ENCODE results near the gene E2F1. TPM values are rescaled to one million over a fixed set of nuclear protein-coding genes. Genes with fewer than 3 reads are reported as not detected.
A peak's percentile ranks its signal among the peaks of the same experiment; 100 is the strongest.

Gene E2F1
- total and polyA plus RNA-seq, 2 of the 4 experiments (the other 2 are of a cell fraction): 10.9 to 14.0 TPM

DNA sequence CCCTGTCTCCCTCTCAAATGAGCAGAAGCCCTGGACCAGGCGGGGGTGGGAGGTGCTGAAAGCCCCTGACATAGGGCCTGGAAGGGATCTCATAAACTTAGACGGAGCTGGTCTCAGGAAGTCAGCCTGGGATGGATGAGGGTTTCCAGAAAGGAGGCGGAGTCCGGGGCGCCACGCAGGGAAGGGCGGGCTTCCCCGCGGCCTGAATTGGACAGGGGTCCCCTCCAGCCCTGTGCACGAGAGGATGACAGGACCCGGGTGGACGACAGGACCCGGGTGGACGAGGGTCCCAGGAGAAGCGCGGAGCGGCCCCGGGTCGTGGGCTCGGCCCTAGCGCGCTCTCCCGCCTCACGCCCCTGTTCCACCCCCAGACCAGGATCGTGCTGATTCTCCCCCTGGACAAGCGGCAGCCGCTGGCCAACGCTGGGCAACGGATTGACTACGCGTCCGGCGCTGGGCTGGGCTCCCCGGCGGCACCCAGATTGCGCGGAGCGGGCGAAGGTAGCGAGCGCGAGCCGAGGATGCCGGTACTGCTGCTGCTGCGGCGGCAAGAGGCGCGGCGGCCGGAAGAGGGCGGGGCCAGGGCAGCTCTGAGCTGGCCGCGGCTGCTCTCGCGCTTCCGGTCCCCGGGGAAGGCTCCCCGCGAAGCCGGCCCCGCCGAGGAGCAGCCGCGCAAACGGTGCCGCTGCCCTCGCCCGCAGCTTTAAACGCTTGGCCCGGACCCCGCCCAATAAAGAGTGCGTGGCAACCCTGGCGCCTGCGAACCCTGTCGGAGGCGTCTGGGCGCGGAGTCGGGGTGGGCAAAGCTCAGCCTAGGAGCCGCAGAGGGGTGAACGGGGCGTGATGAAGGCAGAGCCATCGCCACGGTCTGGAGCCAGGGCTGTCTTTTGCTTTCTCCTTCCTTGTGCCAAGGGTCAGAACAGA is 22.8 kb downstream of the E2F1 start:
- peak overlapping the region; percentile 100 for H3K4ac ChIP-seq (ENCODE audit: low read depth, low read length)
- DNase-seq: peak; percentile 60
- H3K36me3 ChIP-seq (ENCODE audit: control insufficient read depth, insufficient read depth, low read length): peaks cover 7% of the 10 kb centered on the region; the same call in 1 of the 2 replicates
- H2AK9ac ChIP-seq (replicated peaks; ENCODE audit: low read depth, low read length, poor library complexity): peak overlapping the region; percentile 98
- H2BK20ac ChIP-seq (ENCODE audit: low read depth, low read length): peak overlapping the region; percentile 78
- H2BK120ac ChIP-seq (ENCODE audit: low read depth, low read length): peak overlapping the region; percentile 92
- peak; percentile 78 for ATAC-seq (ENCODE audit: low read depth)
- intact Hi-C loops (cut with micrococcal nuclease) (loop anchor here (10.0 kb wide), 1 partner anchor 151 kb away; the partner anchor contains the start of gene CHMP4B), in situ Hi-C loops (cut with MboI; ENCODE audit: low sequenced_read_pairs) (no loop called here), dilution Hi-C loops (cut with HindIII; ENCODE audit: low sequenced_read_pairs, unreplicated experiment) (no loop called here)
- peak overlapping the region; percentile 100 for H3K14ac ChIP-seq (replicated peaks; ENCODE audit: low read depth, low read length)
- peak overlapping the region; percentile 49 for H3K18ac ChIP-seq (ENCODE audit: low read depth, low read length)
- CTCF ChIA-PET: interaction anchor here (0.7 to 2.2 kb wide), 2 partner anchors 10 to 174 kb away, joined by 3 to 6 read pairs; partner anchors contain the start of gene CBFA2T2
- H3K4me3 ChIP-seq (ENCODE audit: insufficient read depth, low read depth, low read length): peak overlapping the region; percentile 79
- H3K27ac ChIP-seq (ENCODE audit: insufficient read depth, low read length): peak overlapping the region; percentile 93
- peak overlapping the region; percentile 46; the same call in 1 of the 3 replicates for H2BK15ac ChIP-seq (ENCODE audit: low read depth, low read length)
- peak overlapping the region; percentile 97 for H4K5ac ChIP-seq (ENCODE audit: low read depth, low read length)
- peak overlapping the region; percentile 93 for H3K9ac ChIP-seq (ENCODE audit: low read depth, low read length)
- POLR2A ChIA-PET (ENCODE audit: unreplicated experiment): interaction anchor here (0.6 kb wide), 1 partner anchor 220 kb away, joined by 3 read pairs; no protein-coding TSS in a partner anchor
- H3K9me3 ChIP-seq (ENCODE audit: control insufficient read depth, insufficient read depth, low read length): no peaks in the 10 kb centered on the region
- no TSS peak for BruUV-seq (replicated peaks)
- 3% methylated on average over 6 of the region's 84 CpGs; no CpG with 5 or more reads in 1 of the 2 experiments for WGBS, 2 experiments (ENCODE audit: extremely low coverage in 2 of 2, insufficient read length in 1 of 2)
- H3K9me1 ChIP-seq (ENCODE audit: insufficient read depth, low read length): peaks cover 24% of the 10 kb centered on the region
- peak overlapping the region; percentile 96 for H2AFZ ChIP-seq (replicated peaks; ENCODE audit: low read length, poor library complexity)
- peaks cover 9 to 50% of the 10 kb centered on the region in 2 experiments; a peak in 3 of 4 replicates for H3K79me1 ChIP-seq (ENCODE audit: low read depth in 1 of 2, low read length in 2 of 2)
- 0 out of 2 replicates have a peak, but pooled peaks cover 5% of the 10 kb centered on the region for H4K20me1 ChIP-seq (ENCODE audit: insufficient read depth, low read length)
- peak overlapping the region; percentile 88 for H3K56ac ChIP-seq (ENCODE audit: extremely low read depth, insufficient read depth, low read length)
- peak overlapping the region; percentile 93 for H2AK5ac ChIP-seq (ENCODE audit: low read depth, low read length)
- H3K4me1 ChIP-seq (ENCODE audit: control insufficient read depth, insufficient read depth, low read length): peaks cover 19% of the 10 kb centered on the region
- peak overlapping the region; percentile 100 for H3K23ac ChIP-seq (ENCODE audit: low read depth, low read length)
- H4K91ac ChIP-seq (ENCODE audit: insufficient read depth, low read depth, low read length): peak overlapping the region; percentile 99
- no peaks in the 10 kb centered on the region for H3K27me3 ChIP-seq (ENCODE audit: control insufficient read depth, insufficient read depth, low read length)
- peak overlapping the region; percentile 96 for H3K4me2 ChIP-seq (ENCODE audit: low read depth, low read length)
- H2BK5ac ChIP-seq (ENCODE audit: low read depth, low read length, poor library complexity, severe bottlenecking): peak overlapping the region; percentile 90
- peak overlapping the region; percentile 90 to 99 for H4K8ac ChIP-seq (ENCODE audit: low read depth in 2 of 2, low read length in 2 of 2)
- TF ChIP-seq CHD1 (IDR thresholded peaks at IDR 0.05; ENCODE audit: low read depth, low read length) (no peak), CEBPB (IDR thresholded peaks at IDR 0.05; ENCODE audit: low read depth, low read length) (no peak), BHLHE40 (IDR thresholded peaks at IDR 0.05; ENCODE audit: low read depth, low read length) (no peak), RFX5 (IDR thresholded peaks at IDR 0.05; ENCODE audit: low read depth, low read length) (no peak), FOS (IDR thresholded peaks at IDR 0.05; ENCODE audit: low read depth, low read length) (no peak), USF2 (IDR thresholded peaks at IDR 0.05; ENCODE audit: low read depth, low read length) (no peak), POLR2A (IDR thresholded peaks at IDR 0.05; ENCODE audit: low read depth, low read length) (peak; percentile 46), MAFK (IDR thresholded peaks at IDR 0.05; ENCODE audit: low read depth, low read length) (no peak), RAD21 (IDR thresholded peaks at IDR 0.05; ENCODE audit: low read length) (no peak), RCOR1 (IDR thresholded peaks at IDR 0.05; ENCODE audit: insufficient replicate concordance, low read length) (no peak), MAZ (IDR thresholded peaks at IDR 0.05; ENCODE audit: borderline replicate concordance, low read depth, low read length) (peak; percentile 47; the same call in 1 of the 2 replicates)
- TF ChIP-seq, protein P1, sequence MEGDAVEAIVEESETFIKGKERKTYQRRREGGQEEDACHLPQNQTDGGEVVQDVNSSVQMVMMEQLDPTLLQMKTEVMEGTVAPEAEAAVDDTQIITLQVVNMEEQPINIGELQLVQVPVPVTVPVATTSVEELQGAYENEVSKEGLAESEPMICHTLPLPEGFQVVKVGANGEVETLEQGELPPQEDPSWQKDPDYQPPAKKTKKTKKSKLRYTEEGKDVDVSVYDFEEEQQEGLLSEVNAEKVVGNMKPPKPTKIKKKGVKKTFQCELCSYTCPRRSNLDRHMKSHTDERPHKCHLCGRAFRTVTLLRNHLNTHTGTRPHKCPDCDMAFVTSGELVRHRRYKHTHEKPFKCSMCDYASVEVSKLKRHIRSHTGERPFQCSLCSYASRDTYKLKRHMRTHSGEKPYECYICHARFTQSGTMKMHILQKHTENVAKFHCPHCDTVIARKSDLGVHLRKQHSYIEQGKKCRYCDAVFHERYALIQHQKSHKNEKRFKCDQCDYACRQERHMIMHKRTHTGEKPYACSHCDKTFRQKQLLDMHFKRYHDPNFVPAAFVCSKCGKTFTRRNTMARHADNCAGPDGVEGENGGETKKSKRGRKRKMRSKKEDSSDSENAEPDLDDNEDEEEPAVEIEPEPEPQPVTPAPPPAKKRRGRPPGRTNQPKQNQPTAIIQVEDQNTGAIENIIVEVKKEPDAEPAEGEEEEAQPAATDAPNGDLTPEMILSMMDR (conservative IDR thresholded peaks at IDR 0.05; ENCODE audit: low read depth, low read length): no peak
- TF ChIP-seq, protein P2, sequence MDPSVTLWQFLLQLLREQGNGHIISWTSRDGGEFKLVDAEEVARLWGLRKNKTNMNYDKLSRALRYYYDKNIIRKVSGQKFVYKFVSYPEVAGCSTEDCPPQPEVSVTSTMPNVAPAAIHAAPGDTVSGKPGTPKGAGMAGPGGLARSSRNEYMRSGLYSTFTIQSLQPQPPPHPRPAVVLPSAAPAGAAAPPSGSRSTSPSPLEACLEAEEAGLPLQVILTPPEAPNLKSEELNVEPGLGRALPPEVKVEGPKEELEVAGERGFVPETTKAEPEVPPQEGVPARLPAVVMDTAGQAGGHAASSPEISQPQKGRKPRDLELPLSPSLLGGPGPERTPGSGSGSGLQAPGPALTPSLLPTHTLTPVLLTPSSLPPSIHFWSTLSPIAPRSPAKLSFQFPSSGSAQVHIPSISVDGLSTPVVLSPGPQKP (IDR thresholded peaks at IDR 0.05; ENCODE audit: borderline replicate concordance, low read depth, low read length): no peak
